Smooth muscle cell (in vitro differentiated cells): ENCODE data around the gene LRP3. TPM values are rescaled to one million over a fixed set of nuclear protein-coding genes. Genes with fewer than 3 reads are reported as not detected.

Source experiments
- DNase-seq: peaks from one replicate; lab custom pipeline; 2025; ENCODE audit not compliant: unreplicated experiment; lab: John Stamatoyannopoulos, UW
- H2AFZ ChIP-seq: fragments of 200-600 bp; sonication (generic); 2 replicates; pipeline ENCODE4 v1.6.0; 2016; ENCODE audit warnings: antibody characterized with exemption, low read depth, mild to moderate bottlenecking
- H3F3A ChIP-seq: fragments of 200-600 bp; sonication (generic); 2 replicates; pipeline ENCODE4 v1.6.0; 2017; ENCODE audit warnings: antibody characterized with exemption, low read depth
- H3K27ac ChIP-seq: fragments of 200-600 bp; sonication (generic); 2 replicates; pipeline ENCODE4 v1.5.1; 2016; ENCODE audit warnings: low read depth, mild to moderate bottlenecking
- H3K27me3 ChIP-seq: fragments of 200-600 bp; sonication (generic); 2 replicates; pipeline ENCODE4 v1.6.1; 2016; ENCODE audit warnings: low read depth, mild to moderate bottlenecking
- H3K36me3 ChIP-seq: fragments of 200-600 bp; sonication (generic); 2 replicates; pipeline ENCODE4 v1.5.1; 2016; ENCODE audit warnings: low read depth
- H3K4me1 ChIP-seq: fragments of 200-600 bp; sonication (generic); 2 replicates; pipeline ENCODE4 v1.5.1; 2016; ENCODE audit warnings: low read depth
- H3K4me2 ChIP-seq: fragments of 200-600 bp; sonication (generic); 2 replicates; pipeline ENCODE4 v1.6.0; 2016; ENCODE audit warnings: mild to moderate bottlenecking
- H3K4me3 ChIP-seq: fragments of 200-600 bp; sonication (generic); 2 replicates; pipeline ENCODE4 v1.5.1; 2016; ENCODE audit warnings: mild to moderate bottlenecking
- H3K79me2 ChIP-seq: fragments of 200-600 bp; sonication (generic); 2 replicates; pipeline ENCODE4 v1.6.0; 2016; ENCODE audit warnings: low read depth, mild to moderate bottlenecking
- H3K9ac ChIP-seq: fragments of 200-600 bp; sonication (generic); 2 replicates; pipeline ENCODE4 v1.6.0; 2016; ENCODE audit warnings: low read depth
- H3K9me3 ChIP-seq: fragments of 200-600 bp; sonication (generic); replicated peaks from 2 replicates; pipeline ENCODE4 v1.5.1; 2016; ENCODE audit warnings: low read depth
- H4K20me1 ChIP-seq: fragments of 200-600 bp; sonication (generic); 2 replicates; pipeline ENCODE4 v1.6.0; 2016; ENCODE audit warnings: low read depth
- WGBS: methylation state at CpG from one replicate; pipeline ENCODE4 v1.1.7; 2016; ENCODE audit warnings: low lambda C conversion rate; 5-methylcytosine and 5-hydroxymethylcytosine counted together
- polyA plus RNA-seq: library from polyadenylated mRNA; unstranded; fragments of >200 nt; fragmentation: Nextera tagmentation; extraction: Ambion mirVana; gene quantifications from 2 replicates; pipeline ENCODE4 v1.2.1, GENCODE V29; 2016
- total RNA-seq: library from RNA; depleted of rRNA; stranded (reverse); fragments of >200 nt; gene quantifications from 2 replicates; pipeline ENCODE4 v1.2.3, GENCODE V29; 2014
- TF ChIP-seq, protein P1 (sequence below): fragments of 200-600 bp; sonication (generic); IDR thresholded peaks from 2 replicates; pipeline ENCODE4 v1.5.1; 2017; ENCODE audit warnings: borderline replicate concordance, mild to moderate bottlenecking, antibody characterized with exemption; ENCODE audit not compliant: insufficient read depth, poor library complexity, severe bottlenecking

Gene LRP3
- total and polyA plus RNA-seq, 2 experiments from 2014 or later = 13.5 to 30.5 TPM

DNA sequence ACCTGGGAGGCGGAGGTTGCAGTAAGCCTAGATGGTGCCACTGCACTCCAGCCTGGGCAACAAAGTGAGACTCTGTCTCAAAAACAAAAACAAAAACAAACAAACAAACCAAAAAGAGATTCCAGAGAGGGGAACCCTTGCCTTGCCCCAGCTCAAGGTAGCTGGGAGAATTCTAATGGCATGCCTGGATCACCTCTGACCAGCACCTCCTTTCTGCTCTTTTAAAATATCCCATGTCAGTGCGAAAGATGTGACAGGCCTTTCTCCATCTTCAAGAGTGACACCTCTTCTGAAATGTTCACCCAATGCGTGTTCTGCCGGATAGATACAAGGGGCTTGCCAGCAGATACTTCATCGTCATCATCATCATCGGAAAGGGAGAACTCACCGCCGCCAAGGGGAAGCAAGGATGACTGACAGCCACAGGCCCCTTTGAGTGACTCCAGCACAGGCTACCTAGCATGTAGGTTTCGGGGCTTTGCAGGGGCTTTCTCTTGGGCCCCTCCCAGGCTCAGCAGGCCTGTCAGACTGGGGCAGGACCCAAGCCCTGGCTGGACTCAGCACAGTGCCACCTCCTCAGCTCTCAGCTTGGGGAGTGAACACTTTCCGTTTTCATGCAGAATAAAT is 18.9 kb upstream of the LRP3 start:
- Histone ChIP-seq H3K9me3 (no peaks in the 10 kb centered on the region), H3K4me2 (peak overlapping the region; percentile 90), H2AFZ (no peak overlapping the region), H3K79me2 (peaks cover 13% of the 10 kb centered on the region), H3F3A (peaks cover 15% of the 10 kb centered on the region), H3K9ac (no peak overlapping the region), H3K4me1 (peaks cover 17% of the 10 kb centered on the region), H3K36me3 (no peaks in the 10 kb centered on the region), H3K27ac (peak overlapping the region; percentile 84), H3K4me3 (peak overlapping the region; percentile 73), H3K27me3 (no peaks in the 10 kb centered on the region), H4K20me1 (peaks cover 4% of the 10 kb centered on the region)
- DNase-seq = no peak
- WGBS = 97% methylated on average over 10 of the region's 10 CpGs
- TF ChIP-seq, protein P1, sequence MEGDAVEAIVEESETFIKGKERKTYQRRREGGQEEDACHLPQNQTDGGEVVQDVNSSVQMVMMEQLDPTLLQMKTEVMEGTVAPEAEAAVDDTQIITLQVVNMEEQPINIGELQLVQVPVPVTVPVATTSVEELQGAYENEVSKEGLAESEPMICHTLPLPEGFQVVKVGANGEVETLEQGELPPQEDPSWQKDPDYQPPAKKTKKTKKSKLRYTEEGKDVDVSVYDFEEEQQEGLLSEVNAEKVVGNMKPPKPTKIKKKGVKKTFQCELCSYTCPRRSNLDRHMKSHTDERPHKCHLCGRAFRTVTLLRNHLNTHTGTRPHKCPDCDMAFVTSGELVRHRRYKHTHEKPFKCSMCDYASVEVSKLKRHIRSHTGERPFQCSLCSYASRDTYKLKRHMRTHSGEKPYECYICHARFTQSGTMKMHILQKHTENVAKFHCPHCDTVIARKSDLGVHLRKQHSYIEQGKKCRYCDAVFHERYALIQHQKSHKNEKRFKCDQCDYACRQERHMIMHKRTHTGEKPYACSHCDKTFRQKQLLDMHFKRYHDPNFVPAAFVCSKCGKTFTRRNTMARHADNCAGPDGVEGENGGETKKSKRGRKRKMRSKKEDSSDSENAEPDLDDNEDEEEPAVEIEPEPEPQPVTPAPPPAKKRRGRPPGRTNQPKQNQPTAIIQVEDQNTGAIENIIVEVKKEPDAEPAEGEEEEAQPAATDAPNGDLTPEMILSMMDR = no peak

DNA sequence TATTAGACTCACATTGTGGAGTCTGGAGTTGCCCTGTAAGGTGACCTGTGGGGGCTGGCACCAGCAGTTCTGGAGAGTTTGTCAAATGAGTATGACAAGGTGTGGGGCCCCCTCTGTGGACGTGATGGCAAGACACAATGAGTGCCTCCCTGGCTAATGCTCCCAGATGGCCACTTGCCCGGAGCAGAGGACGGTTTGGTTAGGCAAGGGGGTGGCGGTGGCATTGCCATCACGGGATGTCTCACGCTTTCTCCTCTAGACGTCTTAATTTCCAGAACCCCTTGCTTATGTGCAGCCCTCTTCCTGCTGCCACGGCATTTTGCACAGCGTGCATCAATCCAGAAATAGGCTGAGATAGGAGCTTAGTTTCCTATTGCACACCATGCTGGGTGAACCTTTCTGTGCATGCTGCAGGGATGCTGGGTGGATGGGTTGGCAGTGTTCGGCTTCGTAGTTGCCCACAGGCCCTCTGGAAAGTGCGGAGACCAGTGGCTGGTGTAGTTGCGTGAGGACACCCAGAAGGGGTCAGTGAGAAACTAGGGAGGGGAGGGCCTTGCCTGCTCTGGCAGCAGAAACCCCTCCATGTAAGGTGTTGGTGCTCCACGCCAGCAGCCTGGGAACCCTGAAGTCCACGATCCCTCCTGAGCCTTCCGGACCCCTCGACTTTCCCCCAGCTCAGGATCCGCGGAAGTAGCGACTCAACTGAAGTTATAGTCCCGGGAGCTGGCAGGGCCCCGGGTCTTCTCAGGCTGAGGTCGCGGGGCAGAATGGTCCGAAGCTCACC is 18.1 kb upstream of the LRP3 start:
- no peak for DNase-seq
- no peaks in the 10 kb centered on the region for H3K27me3 ChIP-seq
- H3K9ac ChIP-seq = peak overlapping the region; percentile 82
- H3K9me3 ChIP-seq = no peaks in the 10 kb centered on the region
- peak overlapping the region; percentile 53 for H2AFZ ChIP-seq
- 26% methylated on average over 23 of the region's 25 CpGs for WGBS
- no peaks in the 10 kb centered on the region for H3K36me3 ChIP-seq
- H3K4me2 ChIP-seq = peak overlapping the region; percentile 90
- H3K4me1 ChIP-seq = peaks cover 17% of the 10 kb centered on the region
- peaks cover 4% of the 10 kb centered on the region for H4K20me1 ChIP-seq
- peaks cover 13% of the 10 kb centered on the region for H3K79me2 ChIP-seq
- TF ChIP-seq, protein P1 = no peak
- H3K27ac ChIP-seq = peak overlapping the region; percentile 84
- peaks cover 15% of the 10 kb centered on the region for H3F3A ChIP-seq
- peak overlapping the region; percentile 73 for H3K4me3 ChIP-seq

DNA sequence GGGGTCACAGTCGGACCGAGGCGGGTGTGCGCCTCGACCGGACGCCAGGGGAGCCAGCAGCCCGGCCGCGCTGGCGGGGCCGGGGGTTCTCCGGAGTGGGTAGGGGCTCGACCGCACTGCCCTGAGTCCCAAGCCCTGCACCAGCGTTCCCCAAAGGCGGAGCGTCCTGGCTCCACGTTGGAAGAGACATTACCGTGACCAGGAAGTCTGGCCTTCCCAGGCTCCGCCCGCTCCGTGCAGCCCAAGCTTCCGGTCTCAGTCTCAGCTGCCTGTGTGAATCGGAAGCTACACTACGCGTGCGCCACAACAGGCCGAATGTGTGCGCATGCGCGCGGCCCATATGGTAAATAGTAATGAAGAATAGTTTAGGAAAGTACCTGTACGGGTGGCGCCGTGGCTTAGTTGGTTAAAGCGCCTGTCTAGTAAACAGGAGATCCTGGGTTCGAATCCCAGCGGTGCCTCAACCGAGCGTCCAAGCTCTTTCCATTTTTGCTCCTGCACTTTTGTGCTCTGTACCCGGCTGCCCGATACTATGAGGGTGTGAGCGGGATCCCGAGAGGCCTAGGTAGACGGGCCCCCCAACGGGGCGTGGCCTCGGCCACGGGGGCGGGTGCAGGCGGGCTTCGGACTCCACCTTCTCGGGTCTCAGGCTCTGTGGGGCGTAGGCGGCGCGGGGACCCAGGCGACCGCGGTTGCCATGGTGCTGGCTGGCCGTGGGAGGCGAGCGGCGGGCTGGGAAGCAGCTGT is 17.3 kb upstream of the LRP3 start:
- Histone ChIP-seq H3K9me3 (no peaks in the 10 kb centered on the region), H3K9ac (peak overlapping the region; percentile 82), H3K27ac (peak overlapping the region; percentile 84), H3K4me3 (peak overlapping the region; percentile 73), H3K79me2 (peaks cover 13% of the 10 kb centered on the region), H4K20me1 (peaks cover under 1% of the 10 kb centered on the region), H3K4me1 (peaks cover 17% of the 10 kb centered on the region), H3K27me3 (no peaks in the 10 kb centered on the region), H3K36me3 (no peaks in the 10 kb centered on the region), H3K4me2 (peak overlapping the region; percentile 90), H3F3A (peaks cover 15% of the 10 kb centered on the region), H2AFZ (peak overlapping the region; percentile 53)
- WGBS = under 1% methylated on average over 56 of the region's 65 CpGs
- peak; percentile 100 for DNase-seq
- TF ChIP-seq, protein P1 = peak; percentile 7
